Subcutaneous adipose tissue (tissue), 4 donors: Measurements from ENCODE around the gene CCDC107. TPM values are rescaled to one million over a fixed set of nuclear protein-coding genes. Genes with fewer than 3 reads are reported as not detected.

Experiments used
- CTCF ChIP-seq: fragments of 450-650 bp; IDR thresholded peaks from one replicate; pipeline ENCODE4 v1.5.1; 2016; ENCODE audit warnings: low read depth, mild to moderate bottlenecking, control low read depth, antibody characterized with exemption, moderate library complexity
- total RNA-seq, 4 donors: library from RNA; depleted of rRNA; stranded (reverse); fragments of >200 nt; gene quantifications; one replicate each; pipeline ENCODE4 v1.1.0, GENCODE V29; 2016

Gene CCDC107, protein sequence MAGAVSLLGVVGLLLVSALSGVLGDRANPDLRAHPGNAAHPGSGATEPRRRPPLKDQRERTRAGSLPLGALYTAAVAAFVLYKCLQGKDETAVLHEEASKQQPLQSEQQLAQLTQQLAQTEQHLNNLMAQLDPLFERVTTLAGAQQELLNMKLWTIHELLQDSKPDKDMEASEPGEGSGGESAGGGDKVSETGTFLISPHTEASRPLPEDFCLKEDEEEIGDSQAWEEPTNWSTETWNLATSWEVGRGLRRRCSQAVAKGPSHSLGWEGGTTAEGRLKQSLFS
- total RNA-seq = 100 to 1,000 TPM in 2 of 4 donors, 10 to 100 TPM in 2; 60.7 to 119 (median 97.2) TPM

DNA sequence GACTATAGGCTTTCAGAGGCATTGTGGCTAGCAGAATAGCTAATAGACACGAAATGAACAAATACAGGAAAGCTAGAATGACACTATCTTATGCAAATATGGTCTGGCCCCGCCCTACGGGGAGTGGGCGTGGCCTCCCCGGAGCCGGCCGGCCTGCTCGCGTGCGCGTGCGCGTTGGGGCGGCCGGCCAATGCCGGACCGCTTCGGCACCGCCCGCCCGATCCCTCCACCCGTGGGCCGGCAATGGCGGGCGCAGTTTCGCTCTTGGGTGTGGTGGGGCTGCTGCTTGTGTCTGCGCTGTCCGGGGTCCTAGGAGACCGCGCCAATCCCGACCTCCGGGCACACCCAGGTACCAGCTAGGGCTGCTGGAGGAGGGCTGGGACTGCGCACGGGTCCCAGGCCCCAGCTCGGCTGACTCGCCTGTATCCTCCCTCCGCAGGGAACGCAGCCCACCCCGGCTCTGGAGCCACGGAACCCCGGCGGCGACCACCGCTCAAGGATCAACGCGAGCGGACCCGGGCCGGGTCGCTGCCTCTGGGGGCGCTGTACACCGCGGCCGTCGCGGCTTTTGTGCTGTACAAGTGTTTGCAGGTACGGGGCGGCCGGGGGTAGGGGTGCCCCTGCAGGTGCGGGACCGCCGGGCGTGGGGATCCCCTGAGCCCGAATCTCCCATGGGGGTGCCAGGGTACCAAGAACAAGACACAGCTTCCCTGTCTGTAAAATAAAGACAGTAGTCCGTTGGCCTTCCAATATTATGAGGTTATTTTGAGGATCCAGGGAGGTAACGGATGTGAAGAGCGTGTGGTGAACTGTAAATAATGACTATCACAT lies at the start of gene CCDC107:
CCDC107 (plus strand) TSS at position 156 of the 831 bp plus-strand sequence; CDS start at position 244, 88 bp downstream.
- no peak for TF ChIP-seq CTCF

DNA sequence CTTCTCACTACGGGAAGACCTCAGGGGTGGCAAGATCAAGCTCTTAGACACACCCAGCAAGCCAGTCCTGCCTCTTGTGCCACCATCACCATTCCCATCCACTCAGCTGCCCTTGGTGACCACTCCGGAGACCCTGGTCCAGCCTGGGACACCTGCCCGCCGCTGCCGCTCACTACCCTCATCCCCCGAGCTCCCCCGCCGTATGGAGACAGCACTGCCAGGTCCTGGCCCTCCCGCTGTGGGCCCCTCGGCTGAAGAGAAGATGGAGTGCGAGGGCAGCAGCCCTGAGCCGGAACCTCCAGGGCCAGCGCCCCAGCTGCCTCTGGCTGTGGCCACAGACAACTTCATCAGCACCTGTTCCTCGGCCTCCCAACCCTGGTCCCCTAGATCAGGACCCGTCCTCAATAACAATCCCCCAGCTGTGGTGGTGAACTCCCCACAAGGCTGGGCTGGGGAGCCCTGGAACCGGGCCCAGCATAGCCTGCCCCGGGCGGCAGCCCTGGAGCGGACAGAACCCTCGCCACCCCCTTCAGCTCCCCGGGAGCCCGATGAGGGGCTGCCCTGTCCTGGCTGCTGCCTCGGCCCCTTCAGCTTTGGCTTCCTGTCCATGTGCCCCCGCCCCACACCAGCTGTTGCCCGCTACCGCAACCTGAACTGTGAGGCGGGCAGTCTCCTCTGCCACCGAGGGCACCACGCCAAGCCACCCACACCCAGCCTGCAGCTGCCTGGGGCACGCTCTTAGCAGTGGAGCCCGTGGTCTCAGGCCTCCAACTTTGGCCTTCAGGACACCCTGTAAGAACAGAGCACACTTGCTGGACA lies 48.9 kb upstream of the CCDC107 start:
- TF ChIP-seq CTCF = no peak

DNA sequence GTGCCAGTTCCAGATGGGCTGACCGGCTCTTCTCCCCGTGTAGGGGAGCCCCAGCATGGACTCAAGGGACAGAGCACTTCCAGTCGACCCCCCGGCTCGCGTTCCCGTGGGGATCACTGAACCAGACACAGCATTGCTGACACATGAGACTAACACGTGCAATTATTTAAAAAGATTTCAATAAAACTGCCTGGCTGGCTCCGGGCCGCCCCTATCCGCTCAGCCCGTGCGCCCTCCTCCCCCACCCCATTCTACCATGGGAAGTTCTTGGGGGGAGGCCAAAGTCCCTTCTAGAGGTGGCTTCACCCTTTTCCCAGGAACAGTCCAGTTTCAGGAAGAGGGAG lies 48.3 kb upstream of the CCDC107 start:
- no peak for TF ChIP-seq CTCF

DNA sequence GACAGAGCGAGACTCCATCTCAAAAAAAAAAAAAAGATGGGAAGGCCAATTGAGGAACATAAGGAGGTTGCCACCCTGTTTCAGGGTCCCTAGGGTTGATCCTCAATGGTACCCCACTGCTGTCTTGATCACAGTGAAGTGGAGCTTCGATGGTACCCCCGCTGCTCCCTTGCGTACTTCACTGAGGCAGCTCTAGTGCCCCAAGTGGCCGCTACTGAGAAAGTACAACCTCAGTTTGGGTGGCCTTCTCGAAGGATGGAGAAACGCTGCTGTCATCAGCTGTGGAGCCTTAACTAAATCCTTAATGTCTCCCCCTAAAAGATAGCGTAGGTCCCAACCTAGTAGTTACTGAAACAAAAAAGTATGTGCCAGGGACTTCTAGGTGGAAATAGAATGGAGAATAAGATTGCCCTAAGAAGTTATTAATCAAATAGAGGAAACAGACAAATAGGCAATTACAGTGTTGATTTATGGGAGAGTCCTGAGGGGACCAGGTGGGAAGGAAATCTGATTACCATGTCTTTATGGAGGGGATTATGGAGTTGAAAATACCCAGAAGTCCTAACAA lies 46.8 kb upstream of the CCDC107 start:
- TF ChIP-seq CTCF = no peak

GRCh38 chr9:35612843-35613242 lies 45.2 kb upstream of the CCDC107 start:
- TF ChIP-seq CTCF = no peak

GRCh38 chr9:35615981-35616680 lies 42.0 kb upstream of the CCDC107 start:
- TF ChIP-seq CTCF = no peak
